NB4 (cell line): ENCODE data around the gene WDR7.

Experiments
- POLR2A ChIP-seq: IDR thresholded peaks from 2 replicates; pipeline ENCODE4 v1.6.1; 2011; ENCODE audit warnings: mild to moderate bottlenecking; ENCODE audit not compliant: insufficient read length; ENCODE audit errors: extremely low read depth
- TF ChIP-seq, protein P1 (sequence below): IDR thresholded peaks from one replicate; pipeline ENCODE4 v1.5.1; 2012; ENCODE audit warnings: low read depth, low read length

DNA sequence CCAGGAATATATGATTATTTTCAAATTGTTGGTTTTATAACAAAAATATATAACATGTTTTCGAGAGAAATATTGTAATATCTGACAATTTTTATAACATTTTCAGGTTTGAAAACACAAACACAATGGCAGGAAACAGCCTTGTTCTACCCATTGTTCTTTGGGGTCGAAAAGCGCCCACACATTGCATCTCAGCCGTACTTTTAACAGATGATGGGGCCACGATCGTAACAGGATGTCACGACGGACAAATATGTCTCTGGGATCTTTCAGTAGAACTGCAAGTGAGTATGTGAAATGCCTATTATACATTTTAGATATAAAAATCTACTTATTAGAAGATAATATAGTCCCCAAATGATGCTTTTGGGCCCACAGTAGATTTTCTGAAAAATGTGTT, 21.2 kb downstream of the WDR7 start:
- TF ChIP-seq, protein P1, sequence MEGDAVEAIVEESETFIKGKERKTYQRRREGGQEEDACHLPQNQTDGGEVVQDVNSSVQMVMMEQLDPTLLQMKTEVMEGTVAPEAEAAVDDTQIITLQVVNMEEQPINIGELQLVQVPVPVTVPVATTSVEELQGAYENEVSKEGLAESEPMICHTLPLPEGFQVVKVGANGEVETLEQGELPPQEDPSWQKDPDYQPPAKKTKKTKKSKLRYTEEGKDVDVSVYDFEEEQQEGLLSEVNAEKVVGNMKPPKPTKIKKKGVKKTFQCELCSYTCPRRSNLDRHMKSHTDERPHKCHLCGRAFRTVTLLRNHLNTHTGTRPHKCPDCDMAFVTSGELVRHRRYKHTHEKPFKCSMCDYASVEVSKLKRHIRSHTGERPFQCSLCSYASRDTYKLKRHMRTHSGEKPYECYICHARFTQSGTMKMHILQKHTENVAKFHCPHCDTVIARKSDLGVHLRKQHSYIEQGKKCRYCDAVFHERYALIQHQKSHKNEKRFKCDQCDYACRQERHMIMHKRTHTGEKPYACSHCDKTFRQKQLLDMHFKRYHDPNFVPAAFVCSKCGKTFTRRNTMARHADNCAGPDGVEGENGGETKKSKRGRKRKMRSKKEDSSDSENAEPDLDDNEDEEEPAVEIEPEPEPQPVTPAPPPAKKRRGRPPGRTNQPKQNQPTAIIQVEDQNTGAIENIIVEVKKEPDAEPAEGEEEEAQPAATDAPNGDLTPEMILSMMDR: no peak
- TF ChIP-seq POLR2A: no peak
